ENCODE measurements around the gene NEUROD4. TPM values are rescaled to one million over a fixed set of nuclear protein-coding genes. Genes with fewer than 3 reads are reported as not detected.

The NEUROD4 gene
- total and polyA plus RNA-seq, 12 donors = 0.17 to 3.3 (median 1.1) TPM; not detected in 5

GRCh38 chr12:55036326-55037115 lies 16.7 kb downstream of the NEUROD4 start:
- TF ChIP-seq CTCF (IDR thresholded peaks at IDR 0.05) (no peak), POLR2A (IDR thresholded peaks at IDR 0.05) (no peak)
- Histone ChIP-seq H3K9me3 (replicated peaks in 1 of 3) (no peaks in the 10 kb centered on the region), H3K27ac (no peak overlapping the region), H3K4me3 (no peak overlapping the region), H3K4me1 (replicated peaks in 1 of 2) (no peaks in the 10 kb centered on the region), H3K27me3 (no peaks in the 10 kb centered on the region), H3K36me3 (replicated peaks in 1 of 2) (no peaks in the 10 kb centered on the region)
- WGBS, 4 donors = 72 to 87% (median 76%) methylated on average over 5 of the region's 5 CpGs
- intact Hi-C loops (cut with DNase I) = no loop called here
- no peak for DNase-seq

- DNase-seq = no peak
- TF ChIP-seq CTCF (IDR thresholded peaks at IDR 0.05) = no peak
- TF ChIP-seq POLR2A (IDR thresholded peaks at IDR 0.05) = no peak
- Histone ChIP-seq H3K27me3 (no peaks in the 10 kb centered on the region), H3K36me3 (replicated peaks in 1 of 2) (no peaks in the 10 kb centered on the region), H3K4me1 (replicated peaks in 1 of 2) (no peaks in the 10 kb centered on the region), H3K9me3 (replicated peaks in 1 of 3) (no peaks in the 10 kb centered on the region), H3K4me3 (no peak overlapping the region), H3K27ac (no peak overlapping the region)
- intact Hi-C loops (cut with DNase I) = no loop called here
- 71 to 79% (median 76%) methylated on average over 5 of the region's 5 CpGs for WGBS, 4 donors
Observed at GRCh38 chr12:55037351-55037987, 17.7 kb downstream of the NEUROD4 start.

- 56 to 61% (median 60%) methylated on average over 10 of the region's 10 CpGs for WGBS, 4 donors
- no peaks in the 10 kb centered on the region for H3K9me3 ChIP-seq (replicated peaks in 1 of 3)
- no peaks in the 10 kb centered on the region for H3K4me1 ChIP-seq (replicated peaks in 1 of 2)
- intact Hi-C loops (cut with DNase I) = no loop called here
- DNase-seq = no peak
- H3K27ac ChIP-seq = no peak overlapping the region
- H3K27me3 ChIP-seq = no peaks in the 10 kb centered on the region
- no peaks in the 10 kb centered on the region for H3K36me3 ChIP-seq (replicated peaks in 1 of 2)
- H3K4me3 ChIP-seq = no peak overlapping the region
- TF ChIP-seq POLR2A (IDR thresholded peaks at IDR 0.05) = no peak
- TF ChIP-seq CTCF (IDR thresholded peaks at IDR 0.05) = no peak
Observed at GRCh38 chr12:55039395-55040354, 19.9 kb downstream of the NEUROD4 start.

Data from adrenal gland (tissue), 12 donors.